HG03565 (cell line): Measurements from ENCODE around the gene NOTUM.

Experiments used
- ATAC-seq: cut with Tn5 transposase; IDR thresholded peaks from one replicate; pipeline ENCODE4 v1.9.1; 2021; ENCODE audit warnings: mild to moderate bottlenecking, moderate library complexity; ENCODE audit not compliant: unreplicated experiment

Gene NOTUM

GRCh38 chr17:81961087-81961511 lies at the start of gene NOTUM:
Gene NOTUM, minus strand, starts transcription at chr17:81961187. Its CDS starts 278 bp downstream, at chr17:81960909.
- no peak for ATAC-seq

- ATAC-seq: no peak
These were observed 48.4 kb upstream of the NOTUM start for GRCh38 chr17:82009413-82009812.

GRCh38 chr17:82008941-82009405 lies 48.0 kb upstream of the NOTUM start:
- ATAC-seq: no peak

GRCh38 chr17:82008258-82008940 lies 47.4 kb upstream of the NOTUM start:
- no peak for ATAC-seq

- no peak for ATAC-seq
These were observed 46.7 kb upstream of the NOTUM start for GRCh38 chr17:82007495-82008257.

GRCh38 chr17:82007228-82007494 lies 46.2 kb upstream of the NOTUM start:
- ATAC-seq: no peak

- no peak for ATAC-seq
These were observed 45.7 kb upstream of the NOTUM start for GRCh38 chr17:82006468-82007227.

- no peak for ATAC-seq
These were observed 44.8 kb upstream of the NOTUM start for GRCh38 chr17:82005701-82006348.

GRCh38 chr17:82004517-82005455 lies 43.8 kb upstream of the NOTUM start:
- ATAC-seq: no peak

GRCh38 chr17:82003411-82004381 lies 42.7 kb upstream of the NOTUM start:
- ATAC-seq: no peak

- ATAC-seq: no peak
These were observed 40.6 kb upstream of the NOTUM start for GRCh38 chr17:82001571-82002056.

GRCh38 chr17:82000803-82001570 lies 40.0 kb upstream of the NOTUM start:
- ATAC-seq: no peak

GRCh38 chr17:81999976-82000802 lies 39.2 kb upstream of the NOTUM start:
- no peak for ATAC-seq

- no peak for ATAC-seq
These were observed 38.6 kb upstream of the NOTUM start for GRCh38 chr17:81999587-81999975.

- ATAC-seq: no peak
These were observed 37.9 kb upstream of the NOTUM start for GRCh38 chr17:81998691-81999438.

- ATAC-seq: no peak
These were observed 37.2 kb upstream of the NOTUM start for GRCh38 chr17:81998212-81998611.
